AG20443 (cell line): Measurements from ENCODE around the gene ELAVL4.
"Not testable (repeated sequence)": the region's sequence is repeated elsewhere in the genome, so short reads cannot be mapped to it uniquely, and the experiment has no call there.

Source experiments
- DNase-seq: peaks from one replicate; pipeline ENCODE4 v3.0.0; 2012; ENCODE audit warnings: low spot score, mixed read lengths

The ELAVL4 gene

DNA sequence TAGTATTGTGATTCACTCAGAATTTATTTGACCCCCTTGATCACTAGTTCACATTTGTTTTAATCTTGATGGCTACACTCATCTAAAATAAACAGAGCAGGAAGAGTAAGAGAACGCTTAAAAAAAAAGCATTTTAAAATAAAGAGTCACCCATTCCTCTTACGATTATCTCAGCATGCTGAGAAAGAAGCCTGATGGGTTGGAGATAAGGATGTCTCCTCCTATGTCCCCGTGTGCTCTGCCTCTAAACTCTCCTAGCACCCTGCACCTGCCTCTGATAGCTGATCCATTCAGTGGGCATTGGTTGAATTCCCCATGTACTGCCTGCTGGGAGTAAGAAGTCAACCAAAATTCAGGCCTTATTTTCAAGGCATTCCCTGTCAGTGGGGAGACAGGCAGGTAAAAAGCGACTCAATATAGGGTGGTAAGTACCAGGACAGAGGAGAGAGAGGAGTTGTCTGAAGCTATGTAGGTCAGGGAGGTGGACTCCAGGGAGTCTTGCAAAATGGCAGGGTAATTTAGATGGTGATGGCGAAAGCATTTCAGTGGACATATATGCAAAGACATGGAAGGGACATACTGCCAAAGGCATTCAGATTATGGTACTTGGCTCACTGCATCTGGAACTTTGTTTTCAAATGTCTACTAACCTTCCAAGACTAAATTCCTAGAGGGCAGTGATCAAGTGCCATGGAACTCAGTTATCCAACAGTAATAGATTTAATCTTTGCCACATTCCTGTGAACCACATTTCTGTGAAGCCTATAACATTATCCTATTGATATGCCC, 18.4 kb downstream of the ELAVL4 start:
- no peak for DNase-seq

- no peak for DNase-seq
Measured at GRCh38 chr1:50129201-50129600, 20.5 kb downstream of the ELAVL4 start.

DNA sequence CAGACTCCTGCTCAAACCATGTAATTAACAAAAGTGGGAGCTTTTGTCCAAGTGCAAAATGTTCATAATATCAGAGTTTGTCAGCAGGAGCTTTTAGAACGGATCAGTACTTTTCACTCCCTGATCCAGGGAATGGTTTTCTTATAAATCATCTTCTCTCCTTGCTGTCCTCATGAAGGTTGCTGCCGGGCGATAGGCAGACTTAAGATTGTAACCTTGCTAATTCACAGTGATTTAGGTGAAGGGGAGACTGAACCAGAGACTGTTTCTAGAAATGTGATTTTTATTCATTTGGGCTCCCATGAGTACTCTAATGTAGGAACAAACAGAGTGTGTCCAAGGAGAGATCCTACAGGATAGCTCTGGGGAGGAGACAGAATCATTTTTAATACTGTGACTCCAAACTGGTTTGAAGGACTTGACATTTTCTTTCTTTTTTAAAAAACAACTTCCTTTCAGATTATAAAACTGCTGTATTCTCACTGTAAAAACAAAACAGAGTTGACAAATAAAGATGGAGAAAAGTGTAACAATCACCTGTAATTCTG, 23.7 kb downstream of the ELAVL4 start:
- no peak for DNase-seq

DNA sequence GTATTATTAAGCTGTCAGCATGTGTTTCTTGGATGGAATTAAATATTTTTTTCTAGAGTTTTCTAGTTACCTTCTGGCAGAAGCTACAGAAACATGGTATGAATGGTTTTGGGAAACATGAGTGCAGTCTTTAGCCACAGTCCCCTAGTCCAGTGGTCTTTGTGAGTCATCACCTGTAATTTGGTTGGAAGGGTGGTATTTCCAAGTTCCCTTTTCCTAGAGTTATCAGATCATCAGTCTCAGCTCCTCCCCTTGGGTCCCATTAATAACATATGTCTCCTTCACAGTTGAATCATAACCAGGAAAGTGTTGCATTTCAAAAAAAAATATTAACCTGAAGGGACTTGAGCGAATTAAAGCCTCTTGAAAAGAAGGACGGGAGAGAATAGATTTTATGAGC, 27.0 kb downstream of the ELAVL4 start:
- no peak for DNase-seq

DNA sequence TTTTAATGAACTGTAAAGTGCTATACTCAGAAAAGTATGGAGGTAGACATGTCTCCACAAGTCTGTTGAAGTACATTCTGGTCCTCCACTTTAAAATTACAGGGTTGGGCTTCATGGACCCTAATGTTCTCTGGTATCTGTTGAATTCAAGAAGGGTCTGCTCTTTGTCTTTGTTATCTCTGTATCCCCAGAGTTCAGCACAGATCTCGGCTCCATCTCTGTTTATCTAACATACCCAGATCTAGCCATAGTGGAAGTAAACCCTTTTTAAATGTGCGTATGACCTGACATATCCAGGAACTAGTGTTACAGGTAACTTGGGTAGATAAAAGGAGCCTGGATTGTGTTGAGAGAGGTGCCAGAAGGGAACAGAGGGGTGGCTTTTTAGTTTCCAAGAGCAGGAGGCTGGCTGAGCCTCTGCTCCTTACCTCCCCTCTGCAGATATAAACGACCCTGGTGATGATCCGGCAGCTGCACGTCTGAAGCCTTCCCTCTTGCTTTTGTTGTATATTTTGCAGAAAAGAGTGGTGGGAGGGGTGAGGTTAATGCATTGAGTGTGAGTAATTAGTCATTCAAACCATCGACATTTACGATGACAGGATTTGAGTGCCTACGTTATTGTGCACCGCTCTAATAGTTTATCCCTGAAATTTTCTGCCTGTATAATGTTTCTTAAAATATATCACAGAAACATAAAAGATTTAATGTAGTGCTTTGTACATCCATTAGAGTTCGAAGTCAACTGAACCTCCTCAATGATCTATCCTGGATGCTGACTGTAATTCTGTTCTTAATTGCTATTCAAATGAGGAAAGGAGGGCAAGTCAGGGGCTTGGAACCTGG, 30.8 kb downstream of the ELAVL4 start:
- no peak for DNase-seq

DNA sequence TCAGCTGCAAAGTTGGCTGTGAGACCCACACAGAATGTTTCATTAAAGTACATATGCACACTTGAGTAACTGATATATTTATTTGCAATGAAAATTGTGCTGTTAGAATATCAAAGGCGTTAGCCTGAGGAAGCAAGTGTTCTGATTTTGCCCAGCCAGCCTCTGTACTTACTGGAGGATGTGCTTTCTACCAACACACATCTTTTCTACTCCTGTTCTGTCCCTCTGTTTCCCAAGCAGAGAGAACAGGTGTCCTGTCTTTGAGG, 31.4 kb downstream of the ELAVL4 start:
- no peak for DNase-seq

DNA sequence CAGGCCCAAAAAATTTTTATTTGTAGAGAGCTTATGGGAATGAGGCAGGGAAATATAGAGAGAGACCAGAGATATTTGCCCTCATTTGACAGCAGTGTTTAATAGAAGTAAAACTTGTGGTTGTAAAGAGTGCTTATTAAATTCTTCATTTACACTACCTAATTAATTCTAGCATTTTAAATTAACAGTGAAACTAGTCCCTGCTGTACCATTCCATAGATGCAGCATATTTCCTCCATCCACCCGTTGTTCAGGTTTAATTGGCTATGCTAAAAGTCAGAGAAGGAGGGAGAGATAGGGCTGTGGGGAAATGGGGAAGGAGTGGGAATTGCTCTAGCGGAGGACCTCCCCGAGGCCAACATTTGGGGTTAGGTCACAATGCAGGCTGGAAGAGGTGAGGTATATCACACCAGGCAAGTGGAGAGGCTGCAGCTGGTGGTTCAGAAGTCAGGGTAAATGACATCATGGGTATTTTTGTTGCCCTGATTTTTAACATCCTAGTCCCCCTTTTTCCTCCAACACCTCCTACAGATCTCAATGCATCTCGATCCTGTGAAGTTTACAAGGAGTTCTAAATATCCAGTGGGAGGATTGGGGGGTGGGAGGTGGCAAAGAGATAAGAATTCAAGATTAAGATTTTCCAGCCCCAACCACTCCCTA, 38.6 kb downstream of the ELAVL4 start:
- no peak for DNase-seq

GRCh38 chr1:50148142-50148923, 39.6 kb downstream of the ELAVL4 start:
- no peak for DNase-seq

- no peak for DNase-seq
Measured at GRCh38 chr1:50152236-50152635, 43.5 kb downstream of the ELAVL4 start.

DNA sequence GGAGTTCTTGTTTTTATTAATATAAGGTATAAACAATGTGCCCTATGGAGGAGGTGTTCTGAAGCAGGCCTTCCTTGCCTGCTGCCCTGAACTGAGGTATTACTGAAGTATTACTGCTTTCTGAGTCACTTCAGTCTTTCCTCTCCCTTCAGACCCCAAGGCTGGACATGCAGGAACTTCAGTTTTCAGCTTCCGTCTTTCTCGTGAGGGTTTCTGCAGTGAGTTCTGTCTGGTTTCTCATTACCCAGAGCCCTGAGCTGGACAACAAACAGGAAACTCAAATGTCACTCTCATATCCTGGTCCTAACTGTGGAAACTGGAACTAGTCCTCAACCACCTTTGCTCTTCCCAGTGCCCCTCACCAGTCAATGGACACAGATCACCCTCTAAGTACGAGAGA, 46.8 kb downstream of the ELAVL4 start:
- no peak for DNase-seq

GRCh38 chr1:50156241-50157010, 47.7 kb downstream of the ELAVL4 start:
- no peak for DNase-seq

DNA sequence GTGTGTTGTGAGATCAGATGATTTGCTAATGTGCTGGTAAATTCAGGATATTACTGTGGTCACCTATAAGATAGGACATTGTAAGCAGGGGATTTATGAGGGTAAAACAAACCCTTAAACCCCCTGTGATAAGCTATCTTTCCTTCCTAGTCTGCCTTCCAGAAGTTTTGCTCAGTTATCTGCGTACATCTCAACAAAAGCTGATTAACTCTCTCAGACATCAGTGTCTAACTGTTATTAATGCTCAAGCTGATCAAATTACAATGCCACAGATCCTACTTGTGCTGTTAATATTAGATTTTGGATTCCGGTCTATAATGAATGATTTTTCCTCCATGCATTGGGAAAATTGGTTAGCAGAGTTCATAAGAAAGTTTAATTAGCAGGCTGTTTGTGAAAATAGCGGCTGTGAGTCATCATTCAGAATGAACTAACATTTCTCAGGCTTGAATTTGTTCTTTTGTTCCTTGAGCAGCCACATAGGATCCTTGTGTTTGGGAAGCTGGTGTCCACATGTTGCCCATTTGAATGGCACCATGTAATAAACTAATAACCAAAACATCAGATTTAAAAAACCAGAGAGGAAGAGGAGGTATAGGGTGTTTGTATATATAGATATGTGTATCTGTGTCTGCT, 48.7 kb downstream of the ELAVL4 start:
- no peak for DNase-seq

- DNase-seq = no peak
Measured at GRCh38 chr1:50158421-50158820, 49.7 kb downstream of the ELAVL4 start.

DNA sequence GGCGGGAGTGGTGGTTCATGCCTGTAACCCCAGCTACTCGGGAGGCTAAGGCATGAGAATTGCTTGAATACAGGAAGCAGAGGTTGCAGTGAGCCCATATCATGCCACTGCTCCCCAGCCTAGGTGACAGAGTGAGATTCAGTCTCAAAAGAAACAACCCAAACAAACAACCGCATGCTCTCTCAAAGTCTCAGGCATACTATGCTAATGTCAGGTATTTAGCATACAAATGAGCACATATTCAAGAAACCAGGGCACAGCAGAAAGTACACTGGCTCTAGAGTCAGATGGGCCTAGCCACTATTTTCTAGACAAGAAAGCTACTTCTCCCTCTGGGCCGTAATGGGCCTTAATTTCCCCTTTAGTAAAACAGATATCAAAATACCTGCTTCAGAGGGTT, 55.0 kb downstream of the ELAVL4 start:
- DNase-seq = no peak

DNA sequence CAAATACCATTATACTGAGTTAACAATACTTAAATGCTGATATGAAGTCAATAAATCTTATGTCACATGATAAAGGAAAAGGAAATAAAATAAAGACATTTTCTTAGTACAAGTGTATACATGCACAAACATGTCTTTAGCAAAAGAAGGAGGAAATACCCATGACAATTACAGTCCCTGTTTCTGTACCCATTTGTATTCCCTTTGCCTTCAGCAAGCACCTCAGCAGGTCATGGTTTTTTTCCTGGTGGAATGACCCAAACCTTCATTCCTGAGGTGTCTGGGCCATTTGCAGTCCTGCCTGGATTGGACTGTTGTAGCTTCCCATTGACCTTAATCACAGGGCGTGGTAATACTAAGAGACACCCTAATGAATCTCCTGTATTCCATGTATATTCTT, 57.6 kb downstream of the ELAVL4 start:
- DNase-seq = not testable (repeated sequence)

DNA sequence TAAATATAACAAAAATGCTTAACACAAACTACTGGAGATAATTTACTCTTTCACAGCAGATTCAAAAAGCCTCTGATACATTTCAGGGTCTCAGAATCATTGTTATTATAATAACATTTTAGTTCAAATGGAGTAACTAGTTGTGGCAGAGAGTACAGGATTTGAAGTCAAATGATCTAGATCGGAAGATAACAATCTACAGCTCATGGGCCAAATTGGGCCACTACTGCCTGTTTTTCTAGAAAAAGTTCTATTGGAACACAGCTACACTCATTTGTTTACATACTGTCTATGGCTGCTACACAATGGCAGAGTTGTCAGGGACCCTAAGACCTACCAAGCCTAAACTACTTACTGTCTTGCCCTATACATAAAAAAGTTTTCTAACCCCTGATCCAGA, 63.6 kb downstream of the ELAVL4 start:
- DNase-seq = no peak

DNA sequence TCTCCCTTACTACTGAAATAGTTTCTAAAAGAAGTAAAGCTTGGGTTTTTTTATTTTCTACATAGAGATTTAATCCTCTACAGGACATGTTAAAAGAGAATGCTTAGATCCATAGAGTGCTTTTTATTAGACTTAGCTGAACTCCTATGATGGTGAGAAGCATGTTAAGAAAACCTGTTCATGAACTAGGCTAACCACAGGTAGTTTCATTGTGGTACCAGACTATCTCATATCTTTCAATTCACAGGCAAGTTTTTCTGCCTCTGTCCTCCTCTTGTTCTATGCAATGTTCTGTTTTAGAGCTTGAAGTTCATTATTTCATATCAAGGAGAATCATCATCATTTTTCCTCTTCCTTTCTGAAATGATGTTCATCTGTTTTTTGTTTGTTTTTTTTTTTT, 65.4 kb downstream of the ELAVL4 start:
- no peak for DNase-seq

GRCh38 chr1:50175719-50176639, 67.3 kb downstream of the ELAVL4 start:
- no peak for DNase-seq

- DNase-seq = no peak
Measured at GRCh38 chr1:50177994-50178393, 69.3 kb downstream of the ELAVL4 start.

- DNase-seq = no peak
Measured at GRCh38 chr1:50179639-50180038, 70.9 kb downstream of the ELAVL4 start.
